Activated CD8-positive, alpha-beta memory T cell treated with anti-CD3 and anti-CD28 coated beads, Interleukin-2, amount 10 ng/mL, durations not matched to agents 7 days and 5 days (primary cell): ENCODE results near the gene C1S. TPM values are rescaled to one million over a fixed set of nuclear protein-coding genes. Genes with fewer than 3 reads are reported as not detected.

Source experiments
- ATAC-seq: fragments of 150-1000 bp; cut with Tn5 transposase; one replicate; pipeline ENCODE4 v1.10.0; 2021; ENCODE audit warnings: moderate library complexity
- CTCF ChIA-PET: fragments of 350-600 bp; sonication (Branson Sonifier 250); formaldehyde crosslinking; loops from one replicate; lab custom pipeline; 2021; ENCODE audit warnings: antibody characterized with exemption; lab: Charles Lee
- DNase-seq: peaks from one replicate; pipeline ENCODE4 v3.0.0-alpha.2; 2020
- H3K27ac Mint-ChIP-seq: one replicate; pipeline ENCODE4 v1.8.0; 2021; ENCODE audit warnings: mild to moderate bottlenecking, mixed read lengths
- H3K27me3 Mint-ChIP-seq: one replicate; pipeline ENCODE4 v1.8.0; 2021; ENCODE audit warnings: mixed read lengths
- H3K36me3 Mint-ChIP-seq: one replicate; pipeline ENCODE4 v1.8.0; 2021; ENCODE audit warnings: mild to moderate bottlenecking, mixed read lengths
- H3K4me1 Mint-ChIP-seq: one replicate; pipeline ENCODE4 v1.8.0; 2021; ENCODE audit warnings: mixed read lengths
- H3K4me3 Mint-ChIP-seq: one replicate; pipeline ENCODE4 v1.8.0; 2021; ENCODE audit warnings: mild to moderate bottlenecking, moderate library complexity, mixed read lengths
- H3K9me3 Mint-ChIP-seq: one replicate; pipeline ENCODE4 v1.8.0; 2022; ENCODE audit warnings: low read depth, mixed read lengths
- total RNA-seq, 2 experiments: library from RNA; stranded (reverse); gene quantifications; one replicate each; pipeline ENCODE4 v1.2.3, GENCODE V29; 2021

Gene C1S
- total RNA-seq, 2 experiments from 2014 or later: 1.6 to 2.5 TPM

DNA sequence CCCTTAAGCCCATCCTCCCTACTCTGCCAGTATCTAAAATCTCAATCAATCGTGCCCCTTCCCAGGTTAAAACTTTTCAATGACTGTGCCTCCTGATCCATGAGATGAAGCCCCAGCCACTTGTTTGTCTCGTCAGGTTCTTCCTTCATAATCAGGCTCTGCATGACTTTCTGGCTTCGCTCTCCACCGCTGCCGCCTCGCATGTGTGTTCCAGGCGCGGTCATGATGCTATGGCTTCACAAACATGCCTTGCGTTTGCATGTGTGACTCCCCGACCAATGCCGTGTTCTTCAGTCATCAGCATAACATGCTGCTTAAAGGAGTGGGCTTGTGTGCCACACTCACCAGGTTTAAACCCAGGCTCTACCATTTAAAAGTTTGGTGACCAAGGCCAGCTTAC, 53.5 kb downstream of the C1S start:
- DNase-seq (no peak), ATAC-seq (no peak)
- Mint-ChIP-seq H3K9me3 (no peaks in the 10 kb centered on the region), H3K27ac (no peak overlapping the region), H3K4me3 (no peak overlapping the region), H3K4me1 (peaks cover 33% of the 10 kb centered on the region), H3K36me3 (peaks cover 8% of the 10 kb centered on the region), H3K27me3 (no peaks in the 10 kb centered on the region)
- CTCF ChIA-PET: interaction anchor here (0.9 to 4.0 kb wide), 16 partner anchors 11 to 964 kb away, joined by 3 to 25 read pairs (median 8); partner anchors contain the start of genes C12orf57, CLSTN3, LPCAT3 and RNU7-1

DNA sequence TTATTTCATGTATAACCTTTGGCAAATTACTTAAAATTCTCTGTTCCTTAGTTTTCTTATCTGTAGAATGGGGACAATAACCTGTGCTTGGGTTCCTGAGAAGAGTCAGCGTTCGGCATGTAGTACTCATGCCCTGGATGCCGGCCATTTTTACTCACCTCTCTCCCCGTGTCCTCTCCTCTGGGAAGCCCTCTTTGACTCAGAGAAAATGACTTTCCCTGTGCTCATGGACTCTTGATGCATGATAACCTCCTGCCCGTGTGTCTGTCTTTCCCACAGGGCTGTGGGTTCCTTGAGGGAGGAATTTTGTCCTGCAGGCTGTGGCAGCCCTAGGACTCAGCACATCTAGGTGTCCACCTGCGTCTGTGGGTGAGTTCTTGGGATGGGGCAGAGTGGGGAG, 54.3 kb downstream of the C1S start:
- no peak for ATAC-seq
- Mint-ChIP-seq H3K36me3 (peaks cover 8% of the 10 kb centered on the region), H3K4me3 (no peak overlapping the region), H3K27me3 (no peaks in the 10 kb centered on the region), H3K27ac (no peak overlapping the region), H3K4me1 (peaks cover 26% of the 10 kb centered on the region), H3K9me3 (no peaks in the 10 kb centered on the region)
- no peak for DNase-seq
- CTCF ChIA-PET: interaction anchor here (2.5 kb wide), 1 partner anchor 10 kb away, joined by 10 read pairs; no protein-coding TSS in a partner anchor

DNA sequence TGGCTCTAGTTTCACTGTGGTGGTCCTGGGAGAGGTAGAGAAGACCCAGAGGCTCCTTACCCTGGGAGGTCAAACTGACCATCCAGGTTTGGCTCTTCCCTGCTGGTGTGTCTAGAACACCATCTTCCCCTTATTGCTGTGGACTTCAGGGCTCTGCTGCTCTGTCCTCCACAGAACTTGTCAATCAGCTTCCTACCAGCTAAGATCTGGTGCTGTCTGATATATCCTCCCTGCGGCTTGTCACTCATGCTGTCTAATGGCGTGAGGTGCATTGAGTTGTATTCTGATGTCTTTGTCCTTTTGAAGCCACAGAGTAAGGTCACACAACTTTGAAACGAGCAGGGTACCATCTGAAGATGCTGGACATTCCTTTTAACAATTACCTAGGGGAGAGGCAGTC, 55.7 kb downstream of the C1S start:
- DNase-seq: no peak
- Mint-ChIP-seq H3K36me3 (peaks cover 8% of the 10 kb centered on the region), H3K27ac (no peak overlapping the region), H3K27me3 (no peaks in the 10 kb centered on the region), H3K4me1 (peaks cover 14% of the 10 kb centered on the region), H3K4me3 (no peak overlapping the region), H3K9me3 (no peaks in the 10 kb centered on the region)
- CTCF ChIA-PET: interaction anchor here (1.2 to 1.3 kb wide), 2 partner anchors 23 to 171 kb away, joined by 3 to 4 read pairs; no protein-coding TSS in a partner anchor
- ATAC-seq: no peak

- peaks cover 11% of the 10 kb centered on the region for H3K4me1 Mint-ChIP-seq
- CTCF ChIA-PET: interaction anchor here (1.3 kb wide), 1 partner anchor 172 kb away, joined by 4 read pairs; no protein-coding TSS in a partner anchor
- no peak overlapping the region for H3K4me3 Mint-ChIP-seq
- ATAC-seq (no peak), DNase-seq (no peak)
- H3K27ac Mint-ChIP-seq: no peak overlapping the region
- H3K9me3 Mint-ChIP-seq: no peaks in the 10 kb centered on the region
- no peaks in the 10 kb centered on the region for H3K27me3 Mint-ChIP-seq
- peaks cover 8% of the 10 kb centered on the region for H3K36me3 Mint-ChIP-seq
Observed at GRCh38 chr12:7116916-7117315, 56.4 kb downstream of the C1S start.

GRCh38 chr12:7117670-7118069, 57.2 kb downstream of the C1S start:
- Mint-ChIP-seq H3K36me3 (peaks cover 8% of the 10 kb centered on the region), H3K4me1 (peaks cover 9% of the 10 kb centered on the region), H3K27me3 (no peaks in the 10 kb centered on the region), H3K9me3 (no peaks in the 10 kb centered on the region), H3K27ac (no peak overlapping the region), H3K4me3 (no peak overlapping the region)
- no peak for DNase-seq
- ATAC-seq: no peak
- CTCF ChIA-PET: interaction anchor here (1.3 to 2.3 kb wide), 2 partner anchors 9 to 173 kb away, joined by 4 to 13 read pairs; partner anchors contain the start of gene C1RL

DNA sequence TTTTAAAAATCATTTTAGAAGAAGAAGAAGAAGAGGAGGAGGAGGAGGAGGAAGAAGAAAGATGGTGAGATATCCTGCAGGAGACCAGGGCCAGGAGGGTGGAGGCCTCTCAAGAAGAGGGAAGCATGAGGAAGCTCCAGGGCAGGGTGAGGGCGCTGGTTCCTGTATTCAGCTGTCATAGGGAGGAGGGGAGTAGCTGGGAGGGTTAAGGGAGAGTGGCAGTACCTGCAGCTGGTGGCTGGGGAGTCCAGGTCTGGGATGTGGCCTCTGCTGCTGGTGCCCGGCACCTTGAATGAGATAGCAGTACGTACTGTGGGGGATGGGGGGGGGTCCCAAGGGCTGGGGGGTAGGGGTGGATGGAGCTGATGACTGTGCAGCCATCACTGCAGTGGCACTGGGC, 58.4 kb downstream of the C1S start:
- Mint-ChIP-seq H3K4me3 (no peak overlapping the region), H3K36me3 (peaks cover 8% of the 10 kb centered on the region), H3K9me3 (no peaks in the 10 kb centered on the region), H3K4me1 (peaks cover 2% of the 10 kb centered on the region), H3K27me3 (no peaks in the 10 kb centered on the region), H3K27ac (no peak overlapping the region)
- ATAC-seq (no peak), DNase-seq (no peak)
- CTCF ChIA-PET: interaction anchor here (2.3 kb wide), 1 partner anchor 11 kb away, joined by 13 read pairs; the partner anchor contains the start of gene C1RL

- H3K27me3 Mint-ChIP-seq: no peaks in the 10 kb centered on the region
- CTCF ChIA-PET: interaction anchor here (1.8 to 2.3 kb wide), 2 partner anchors 12 to 21 kb away, joined by 3 to 13 read pairs; partner anchors contain the start of gene C1RL
- H3K4me1 Mint-ChIP-seq: no peaks in the 10 kb centered on the region
- H3K9me3 Mint-ChIP-seq: no peaks in the 10 kb centered on the region
- DNase-seq: no peak
- H3K4me3 Mint-ChIP-seq: no peak overlapping the region
- H3K27ac Mint-ChIP-seq: no peak overlapping the region
- H3K36me3 Mint-ChIP-seq: peaks cover 6% of the 10 kb centered on the region
- no peak for ATAC-seq
Observed at GRCh38 chr12:7120166-7120565, 59.6 kb downstream of the C1S start.

Other genes with a start within 250 kb of the C1S start
- gene GPR162, start 238.9 kb upstream of the C1S start, total RNA-seq: under 1 TPM in 1 of 2 experiments, not detected in 1; 0.82 TPM
- gene P3H3, start 232.3 kb upstream of the C1S start, total RNA-seq: under 1 TPM; 0.23 to 0.99 TPM
- gene GNB3, start 219.8 kb upstream of the C1S start, total RNA-seq: under 1 TPM in 1 of 2 experiments, not detected in 1; 0.12 TPM
- gene CDCA3, start 209.4 kb upstream of the C1S start, total RNA-seq: 100 to 1,000 TPM in 1 of 2 experiments, 10 to 100 TPM in 1; 89.1 to 125 TPM
- 100 to 1,000 TPM in 1 of 2 experiments, 10 to 100 TPM in 1; 98.8 to 129 TPM for gene USP5, start 208.6 kb upstream of the C1S start, total RNA-seq
- gene TPI1, start 193.2 kb upstream of the C1S start, total RNA-seq: 1,000 to 10,000 TPM; 1,086 to 1,277 TPM
- 10 to 100 TPM; 10.5 to 14.4 TPM for gene SPSB2, start 187.4 kb upstream of the C1S start, total RNA-seq
- gene LRRC23, start 155.9 kb upstream of the C1S start, total RNA-seq: 1 to 10 TPM; 4.9 to 8.7 TPM
- 100 to 1,000 TPM; 106 to 171 TPM for gene ENO2, start 146.1 kb upstream of the C1S start, total RNA-seq
- 10 to 100 TPM; 38.3 to 40.1 TPM for gene ATN1, start 132.8 kb upstream of the C1S start, total RNA-seq
- not detected for gene RNU7-1, start 116.9 kb upstream of the C1S start, total RNA-seq
- gene C12orf57, start 116.7 kb upstream of the C1S start, total RNA-seq: 100 to 1,000 TPM; 120 to 132 TPM
- 100 to 1,000 TPM; 283 to 367 TPM for gene PTPN6, start 109.4 kb upstream of the C1S start, total RNA-seq
- 100 to 1,000 TPM; 211 to 271 TPM for gene PHB2, start 90.1 kb upstream of the C1S start, total RNA-seq
- 10 to 100 TPM; 59.9 to 69.5 TPM for gene EMG1, start 89.8 kb upstream of the C1S start, total RNA-seq
- gene LPCAT3, start 42.2 kb upstream of the C1S start, total RNA-seq: 10 to 100 TPM; 29.3 to 32.0 TPM
- gene C1R, start 31.7 kb downstream of the C1S start, total RNA-seq: 1 to 10 TPM; 4.0 to 5.3 TPM
- gene C1RL, start 48.5 kb downstream of the C1S start, total RNA-seq: 10 to 100 TPM; 21.8 to 27.4 TPM
- gene RBP5, start 68.2 kb downstream of the C1S start, total RNA-seq: under 1 TPM; 0.87 to 0.91 TPM
- gene CLSTN3, start 69.7 kb downstream of the C1S start, total RNA-seq: 100 to 1,000 TPM in 1 of 2 experiments, 10 to 100 TPM in 1; 71.9 to 109 TPM
- 10 to 100 TPM; 15.3 to 16.2 TPM for gene PEX5, start 129.0 kb downstream of the C1S start, total RNA-seq
- not detected for gene ACSM4, start 243.4 kb downstream of the C1S start, total RNA-seq